ENCODE data around the gene ADCK1. TPM values are rescaled to one million over a fixed set of nuclear protein-coding genes. Genes with fewer than 3 reads are reported as not detected.

Gene ADCK1
- polyA plus RNA-seq, 3 donors = 3.7 to 33.0 (median 5.4) TPM

DNA sequence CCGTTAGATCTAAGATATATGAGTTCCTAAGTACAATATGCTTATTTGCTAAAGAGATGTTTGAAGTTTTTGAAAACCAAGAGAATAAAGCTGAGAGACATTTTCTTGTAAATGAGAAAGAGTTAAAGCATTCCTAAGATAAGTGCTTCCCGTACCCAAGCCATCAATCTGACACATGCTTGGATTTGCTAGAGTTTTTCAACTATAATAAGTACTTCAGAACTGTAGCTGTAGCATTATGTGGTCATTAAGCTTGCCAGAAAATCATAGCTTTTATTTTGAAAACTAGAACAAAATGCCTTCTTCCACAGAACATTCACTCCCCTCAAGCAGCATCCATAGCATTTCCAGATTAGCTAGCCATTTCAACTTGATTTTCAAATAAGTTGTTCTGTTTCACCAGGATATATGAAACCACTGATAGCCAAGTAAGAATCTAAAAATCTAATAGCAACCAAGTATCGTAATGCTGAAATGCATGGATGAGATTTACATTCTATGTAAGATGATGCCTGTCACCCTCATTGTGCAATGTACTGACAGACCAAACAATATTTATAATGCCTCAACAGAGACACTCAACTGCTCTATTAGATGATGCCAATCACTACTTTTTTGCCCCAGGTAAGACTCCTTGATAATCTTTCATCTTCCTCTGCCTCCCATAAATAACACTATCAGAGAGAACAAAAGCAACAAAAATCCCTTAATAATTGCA, 47.0 kb upstream of the ADCK1 start:
- H3K79me2 ChIP-seq (ENCODE audit: insufficient read depth, low read length) = peaks cover 80% of the 10 kb centered on the region

More for the DNA sequence above, 47.0 kb upstream of the ADCK1 start:
- Mint-ChIP-seq H3K9me3 (no peaks in the 10 kb centered on the region), H3K4me3 (no peak overlapping the region), H3K4me1 (peaks cover 10% of the 10 kb centered on the region), H3K27me3 (ENCODE audit: low read depth in 3 of 3) (peaks cover 0 to 3% (median 0%) of the 10 kb centered on the region in 3 donors), H3K36me3 (peaks cover 58 to 85% of the 10 kb centered on the region in 2 donors), H3K27ac (peak overlapping the region in 1 of 7 donors; percentile 9)
- no peak overlapping the region for H3K4me2 ChIP-seq (replicated peaks; ENCODE audit: extremely low read depth, low read length, poor library complexity, severe bottlenecking)
- H3K4me3 ChIP-seq (replicated peaks in 1 of 3; ENCODE audit: low read depth in 2 of 3, low read length in 3 of 3) = no peak overlapping the region
- H3K36me3 ChIP-seq (replicated peaks in 1 of 2; ENCODE audit: control insufficient read depth in 1 of 2, insufficient read depth in 2 of 2, low read length in 2 of 2) = peaks cover 59 to 93% of the 10 kb centered on the region in 2 donors
- no peak for DNase-seq
- intact Hi-C loops (cut with micrococcal nuclease) = no loop called here
- no peak overlapping the region for H3K27ac ChIP-seq (ENCODE audit: low read depth in 1 of 2, low read length in 2 of 2)
- H3K9ac ChIP-seq (ENCODE audit: insufficient read depth, low read length, poor library complexity, severe bottlenecking) = no peak overlapping the region
- H3K9me3 ChIP-seq (replicated peaks in 1 of 2; ENCODE audit: control insufficient read depth in 1 of 2, insufficient read depth in 1 of 2, low read length in 2 of 2) = no peaks in the 10 kb centered on the region
- peaks cover 85% of the 10 kb centered on the region for H4K20me1 ChIP-seq (ENCODE audit: insufficient read depth, low read length)
- H3K4me1 ChIP-seq (ENCODE audit: control insufficient read depth in 1 of 2, insufficient read depth in 2 of 2, low read length in 2 of 2) = no peaks in the 10 kb centered on the region
- WGBS (ENCODE audit: insufficient coverage) = no CpG with 5 or more reads among the region's 3 CpGs
- no peaks in the 10 kb centered on the region for H3K27me3 ChIP-seq (ENCODE audit: control insufficient read depth in 2 of 2, insufficient read depth in 2 of 2, low read length in 2 of 2)
- TF ChIP-seq, protein P1, sequence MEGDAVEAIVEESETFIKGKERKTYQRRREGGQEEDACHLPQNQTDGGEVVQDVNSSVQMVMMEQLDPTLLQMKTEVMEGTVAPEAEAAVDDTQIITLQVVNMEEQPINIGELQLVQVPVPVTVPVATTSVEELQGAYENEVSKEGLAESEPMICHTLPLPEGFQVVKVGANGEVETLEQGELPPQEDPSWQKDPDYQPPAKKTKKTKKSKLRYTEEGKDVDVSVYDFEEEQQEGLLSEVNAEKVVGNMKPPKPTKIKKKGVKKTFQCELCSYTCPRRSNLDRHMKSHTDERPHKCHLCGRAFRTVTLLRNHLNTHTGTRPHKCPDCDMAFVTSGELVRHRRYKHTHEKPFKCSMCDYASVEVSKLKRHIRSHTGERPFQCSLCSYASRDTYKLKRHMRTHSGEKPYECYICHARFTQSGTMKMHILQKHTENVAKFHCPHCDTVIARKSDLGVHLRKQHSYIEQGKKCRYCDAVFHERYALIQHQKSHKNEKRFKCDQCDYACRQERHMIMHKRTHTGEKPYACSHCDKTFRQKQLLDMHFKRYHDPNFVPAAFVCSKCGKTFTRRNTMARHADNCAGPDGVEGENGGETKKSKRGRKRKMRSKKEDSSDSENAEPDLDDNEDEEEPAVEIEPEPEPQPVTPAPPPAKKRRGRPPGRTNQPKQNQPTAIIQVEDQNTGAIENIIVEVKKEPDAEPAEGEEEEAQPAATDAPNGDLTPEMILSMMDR (IDR thresholded peaks at IDR 0.05) = no peak
- no peak overlapping the region for H2AFZ ChIP-seq (ENCODE audit: insufficient read depth, low read depth, low read length, poor library complexity, severe bottlenecking)
